HCT116 (cell line): ENCODE data around the gene TAF5L.

ENCODE experiments used
- CEBPB ChIP-seq: IDR thresholded peaks from 2 replicates; pipeline ENCODE4 v1.6.1; 2012; ENCODE audit warnings: low read depth
- CTCF ChIP-seq, 3 experiments: fragments of 200-600 bp in 1 of 3; sonication (generic) in 1 of 3; IDR thresholded peaks in 2 of 3; conservative IDR thresholded peaks in 1 of 3; 2 replicates each; pipeline ENCODE4 v1.5.1; 2012 to 2017; ENCODE audit warnings: low read depth in 2 of 3, low read length in 2 of 3, antibody characterized with exemption in 1 of 3, borderline replicate concordance in 1 of 3, control low read depth in 1 of 3, mild to moderate bottlenecking in 1 of 3, mixed read lengths in 1 of 3, mixed run types in 1 of 3, moderate library complexity in 1 of 3; ENCODE audit not compliant: insufficient read depth in 1 of 3
- EZH2 ChIP-seq: fragments of 200-600 bp; sonication (generic); IDR thresholded peaks from 2 replicates; pipeline ENCODE4 v1.6.1; 2017; ENCODE audit warnings: antibody characterized with exemption, mixed run types
- EZH2phosphoT487 ChIP-seq: fragments of 200-600 bp; IDR thresholded peaks from 2 replicates; pipeline ENCODE4 v1.6.1; 2018; ENCODE audit warnings: antibody characterized with exemption, borderline replicate concordance
- FOSL1 ChIP-seq: IDR thresholded peaks from 2 replicates; pipeline ENCODE4 v1.6.1; 2012; ENCODE audit warnings: low read depth
- JUND ChIP-seq: IDR thresholded peaks from 2 replicates; pipeline ENCODE4 v1.6.1; 2012
- POLR2A ChIP-seq: IDR thresholded peaks from 2 replicates; pipeline ENCODE4 v1.7.0; 2011; ENCODE audit warnings: borderline replicate concordance; ENCODE audit not compliant: insufficient read depth, insufficient read length; ENCODE audit errors: extremely low read depth
- RAD21 ChIP-seq: IDR thresholded peaks from 2 replicates; pipeline ENCODE4 v1.6.1; 2012; ENCODE audit warnings: low read depth, mild to moderate bottlenecking
- SRF ChIP-seq: IDR thresholded peaks from 2 replicates; pipeline ENCODE4 v1.6.1; 2012; ENCODE audit warnings: low read depth
- TF ChIP-seq, protein P1 (sequence below): IDR thresholded peaks from 2 replicates; pipeline ENCODE4 v1.6.1; 2012; ENCODE audit warnings: low read depth

GRCh38 chr1:229627003-229627402 lies 1.1 kb upstream of the TAF5L start:
- TF ChIP-seq CTCF (IDR thresholded peaks at IDR 0.05 in 2 of 3, conservative IDR thresholded peaks at IDR 0.05 in 1 of 3; ENCODE audit: borderline replicate concordance in 1 of 3, insufficient read depth in 1 of 3, low read depth in 2 of 3, low read length in 2 of 3) (no peak), POLR2A (no peak), EZH2 (no peak), RAD21 (no peak), JUND (no peak), FOSL1 (no peak), CEBPB (no peak), SRF (no peak), EZH2phosphoT487 (no peak)
- TF ChIP-seq, protein P1, sequence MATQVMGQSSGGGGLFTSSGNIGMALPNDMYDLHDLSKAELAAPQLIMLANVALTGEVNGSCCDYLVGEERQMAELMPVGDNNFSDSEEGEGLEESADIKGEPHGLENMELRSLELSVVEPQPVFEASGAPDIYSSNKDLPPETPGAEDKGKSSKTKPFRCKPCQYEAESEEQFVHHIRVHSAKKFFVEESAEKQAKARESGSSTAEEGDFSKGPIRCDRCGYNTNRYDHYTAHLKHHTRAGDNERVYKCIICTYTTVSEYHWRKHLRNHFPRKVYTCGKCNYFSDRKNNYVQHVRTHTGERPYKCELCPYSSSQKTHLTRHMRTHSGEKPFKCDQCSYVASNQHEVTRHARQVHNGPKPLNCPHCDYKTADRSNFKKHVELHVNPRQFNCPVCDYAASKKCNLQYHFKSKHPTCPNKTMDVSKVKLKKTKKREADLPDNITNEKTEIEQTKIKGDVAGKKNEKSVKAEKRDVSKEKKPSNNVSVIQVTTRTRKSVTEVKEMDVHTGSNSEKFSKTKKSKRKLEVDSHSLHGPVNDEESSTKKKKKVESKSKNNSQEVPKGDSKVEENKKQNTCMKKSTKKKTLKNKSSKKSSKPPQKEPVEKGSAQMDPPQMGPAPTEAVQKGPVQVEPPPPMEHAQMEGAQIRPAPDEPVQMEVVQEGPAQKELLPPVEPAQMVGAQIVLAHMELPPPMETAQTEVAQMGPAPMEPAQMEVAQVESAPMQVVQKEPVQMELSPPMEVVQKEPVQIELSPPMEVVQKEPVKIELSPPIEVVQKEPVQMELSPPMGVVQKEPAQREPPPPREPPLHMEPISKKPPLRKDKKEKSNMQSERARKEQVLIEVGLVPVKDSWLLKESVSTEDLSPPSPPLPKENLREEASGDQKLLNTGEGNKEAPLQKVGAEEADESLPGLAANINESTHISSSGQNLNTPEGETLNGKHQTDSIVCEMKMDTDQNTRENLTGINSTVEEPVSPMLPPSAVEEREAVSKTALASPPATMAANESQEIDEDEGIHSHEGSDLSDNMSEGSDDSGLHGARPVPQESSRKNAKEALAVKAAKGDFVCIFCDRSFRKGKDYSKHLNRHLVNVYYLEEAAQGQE: no peak
